Esophagus muscularis mucosa (tissue), 4 donors: ENCODE measurements around the gene RBM11. TPM values are rescaled to one million over a fixed set of nuclear protein-coding genes. Genes with fewer than 3 reads are reported as not detected.
A peak's percentile ranks its signal among the peaks of the same experiment; 100 is the strongest.
"Not testable (repeated sequence)": the region's sequence is repeated elsewhere in the genome, so short reads cannot be mapped to it uniquely, and the experiment has no call there.

Experiments
- DNase-seq: peaks from one replicate; pipeline ENCODE4 v3.0.0-alpha.2; 2017; ENCODE audit errors: extremely low spot score
- H3K27ac ChIP-seq, 4 donors: fragments of 200-600 bp; sonication (generic); replicated peaks in 1 of 4; 1 replicate in 3 of 4; 2 replicates in 1 of 4; pipeline ENCODE4 v1.5.1; 2016 to 2019; ENCODE audit warnings: mild to moderate bottlenecking in 1 of 4
- H3K27me3 ChIP-seq, 4 donors: fragments of 200-600 bp; sonication (generic); one replicate each; pipeline versions ENCODE4 v1.5.1 to v1.6.0; 2016 to 2019
- H3K36me3 ChIP-seq, 4 donors: fragments of 200-600 bp; sonication (generic); one replicate each; pipeline ENCODE4 v1.5.1; 2016 to 2019
- H3K4me1 ChIP-seq, 4 donors: fragments of 200-600 bp; sonication (generic); one replicate each; pipeline ENCODE4 v1.5.1; 2016 to 2019
- H3K4me3 ChIP-seq, 4 donors: fragments of 200-600 bp; sonication (generic); 1 replicate in 2 of 4; 2 replicates in 2 of 4; pipeline ENCODE4 v1.5.1; 2016 to 2019; ENCODE audit warnings: mild to moderate bottlenecking in 4 of 4, moderate library complexity in 1 of 4
- H3K9me3 ChIP-seq, 4 donors: fragments of 200-600 bp; sonication (generic); 1 replicate in 3 of 4; 2 replicates in 1 of 4; pipeline ENCODE4 v1.5.1; 2016 to 2019
- CTCF ChIP-seq, 3 experiments: fragments of 200-600 bp in 2 of 3; fragments of 450-650 bp in 1 of 3; sonication (generic) in 2 of 3; IDR thresholded peaks; one replicate each; pipeline ENCODE4 v1.5.1; 2017 to 2019; ENCODE audit warnings: antibody characterized with exemption in 3 of 3, mild to moderate bottlenecking in 2 of 3, moderate library complexity in 1 of 3
- EP300 ChIP-seq: sonication (generic); formaldehyde crosslinking; IDR thresholded peaks from one replicate; pipeline ENCODE4 v1.6.1; 2017; ENCODE audit warnings: antibody characterized with exemption
- POLR2A ChIP-seq: fragments of 450-650 bp; IDR thresholded peaks from one replicate; pipeline ENCODE4 v1.6.1; 2017; ENCODE audit warnings: antibody characterized with exemption, moderate library complexity, mild to moderate bottlenecking, low read depth
- POLR2AphosphoS5 ChIP-seq, 2 donors: sonication (generic); formaldehyde crosslinking; IDR thresholded peaks; one replicate each; pipeline ENCODE4 v1.6.1; 2017; ENCODE audit warnings: antibody characterized with exemption in 2 of 2
- WGBS: methylation state at CpG from one replicate; pipeline ENCODE4 v1.1.5; 2018; 5-methylcytosine and 5-hydroxymethylcytosine counted together
- intact Hi-C: fragments of 100-400 bp; cut with DNase I; formaldehyde crosslinking; loops from one replicate; pipeline ENCODE4 v1.15.1; 2023
- total RNA-seq, 4 donors: library from RNA; depleted of rRNA; stranded (reverse); fragments of >200 nt; gene quantifications; one replicate each; pipeline versions ENCODE4 v1.1.0 to v1.2.1, GENCODE V29; 2016

Gene RBM11, protein sequence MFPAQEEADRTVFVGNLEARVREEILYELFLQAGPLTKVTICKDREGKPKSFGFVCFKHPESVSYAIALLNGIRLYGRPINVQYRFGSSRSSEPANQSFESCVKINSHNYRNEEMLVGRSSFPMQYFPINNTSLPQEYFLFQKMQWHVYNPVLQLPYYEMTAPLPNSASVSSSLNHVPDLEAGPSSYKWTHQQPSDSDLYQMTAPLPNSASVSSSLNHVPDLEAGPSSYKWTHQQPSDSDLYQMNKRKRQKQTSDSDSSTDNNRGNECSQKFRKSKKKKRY
- total RNA-seq = 1 to 10 TPM in 1 of 4 donors, under 1 TPM in 3; 0.29 to 1.6 (median 0.62) TPM

- Histone ChIP-seq H3K36me3 (no peaks in the 10 kb centered on the region), H3K4me1 (peaks cover 7 to 14% (median 10%) of the 10 kb centered on the region in 4 donors), H3K27ac (no peak within 1 kb of the TSS), H3K27me3 (peaks cover 0 to 26% (median 5%) of the 10 kb centered on the region in 4 donors), H3K9me3 (no peaks in the 10 kb centered on the region), H3K4me3 (peak within 1 kb of the TSS; percentile 53 to 67 (median 60))
- under 1% methylated on average over 33 of the region's 55 CpGs for WGBS
- peak in 1 of 2 donors; percentile 23 for TF ChIP-seq POLR2AphosphoS5 (IDR thresholded peaks at IDR 0.05)
- no peak for TF ChIP-seq POLR2A
- intact Hi-C loops = no loop called here
- DNase-seq = no peak
Observed at GRCh38 chr21:14215971-14216641, at the start of gene RBM11. Gene RBM11 (plus strand): TSS chr21:14216157. CDS start chr21:14216187, 30 bp downstream.

DNA sequence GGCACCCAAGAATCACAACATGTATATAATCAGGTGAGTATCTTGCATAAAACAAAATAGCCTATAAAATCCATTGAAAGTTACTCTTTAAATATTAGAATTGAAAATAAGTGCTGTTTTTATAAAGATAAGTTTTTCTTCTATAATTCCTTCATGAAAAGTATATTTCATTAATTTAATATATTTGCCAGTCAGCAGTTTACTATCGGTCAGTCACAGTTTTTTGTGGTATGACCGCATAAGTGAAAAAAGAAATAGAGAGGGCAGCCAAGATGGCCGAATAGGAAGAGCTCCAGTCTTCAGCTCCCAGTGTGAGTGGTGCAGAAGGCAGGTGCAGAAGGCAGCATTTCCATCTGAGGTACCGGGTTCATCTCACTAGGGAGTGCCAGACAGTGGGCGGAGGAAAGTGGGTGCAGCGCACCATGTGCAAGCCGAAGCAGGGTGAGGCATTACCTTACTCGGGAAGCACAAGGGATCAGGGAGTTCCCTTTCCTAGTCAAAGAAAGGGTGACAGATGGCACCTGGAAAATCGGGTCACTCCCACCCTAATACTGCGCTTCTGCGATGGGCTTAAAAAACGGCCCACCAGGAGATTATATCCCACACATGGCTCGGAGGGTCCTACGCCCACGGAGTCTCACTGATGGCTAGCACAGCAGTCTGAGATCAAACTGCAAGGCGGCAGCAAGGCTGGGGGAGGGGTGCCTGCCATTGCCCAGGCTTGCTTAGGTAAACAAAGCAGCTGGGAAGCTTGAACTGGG lies 49.3 kb upstream of the RBM11 start:
- 85% methylated on average over 16 of the region's 16 CpGs for WGBS
- H3K27me3 ChIP-seq, H3K36me3 ChIP-seq, DNase-seq, H3K9me3 ChIP-seq, H3K27ac ChIP-seq, H3K4me1 ChIP-seq, intact Hi-C loops, H3K4me3 ChIP-seq: not testable (repeated sequence)

DNA sequence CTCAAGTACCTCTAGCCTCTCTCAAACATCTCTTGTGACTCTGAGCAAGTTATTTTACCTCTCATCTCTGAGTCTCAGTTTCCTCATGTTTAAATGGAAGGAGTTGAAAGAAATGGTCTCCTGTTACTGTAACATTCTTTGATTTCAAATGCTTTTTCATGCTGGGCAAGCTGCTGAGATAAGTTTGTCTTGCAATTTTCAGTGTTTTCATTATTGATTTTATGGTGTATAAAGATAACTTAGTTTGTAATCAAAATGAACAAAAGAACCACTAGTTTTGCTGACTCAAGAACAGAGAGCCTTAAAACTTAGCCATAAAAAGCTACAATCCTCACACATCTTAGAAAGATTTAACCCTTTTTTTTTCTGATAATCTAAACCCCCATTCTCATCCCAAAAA lies 9.7 kb upstream of the RBM11 start:
- no peak overlapping the region for H3K4me3 ChIP-seq
- H3K27ac ChIP-seq = no peak overlapping the region
- H3K9me3 ChIP-seq = no peaks in the 10 kb centered on the region
- H3K36me3 ChIP-seq = no peaks in the 10 kb centered on the region
- H3K4me1 ChIP-seq = no peaks in the 10 kb centered on the region
- intact Hi-C loops = no loop called here
- no peaks in the 10 kb centered on the region for H3K27me3 ChIP-seq
- TF ChIP-seq POLR2AphosphoS5 (IDR thresholded peaks at IDR 0.05) (no peak), POLR2A (no peak), CTCF (IDR thresholded peaks at IDR 0.05) (no peak), EP300 (no peak)
- DNase-seq = no peak

DNA sequence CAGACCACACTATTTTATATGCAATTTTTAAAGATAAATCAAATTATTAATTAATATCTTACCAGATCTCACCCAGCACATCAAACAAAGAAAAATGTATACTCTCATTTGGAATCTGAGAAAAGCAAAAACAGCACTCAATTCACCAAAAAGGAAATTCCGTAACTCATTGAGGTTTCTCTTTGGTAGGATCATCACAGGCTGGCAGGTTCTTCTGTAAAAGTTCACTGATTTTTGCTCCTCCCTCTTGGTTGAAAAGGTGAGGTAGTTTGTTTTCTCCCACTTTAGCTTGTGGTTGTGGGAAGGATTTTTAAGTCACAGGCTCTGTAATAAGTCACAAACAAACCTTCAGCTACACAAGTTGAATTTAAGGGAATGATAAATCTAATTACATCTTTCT lies 5.2 kb upstream of the RBM11 start, which contains the start of gene LIPI:
TSS of gene LIPI (minus strand) at position 218 of the 400 bp plus-strand sequence. CDS start at position 108, 110 bp downstream.
- Histone ChIP-seq H3K27me3 (peaks cover 0 to 11% (median under 1%) of the 10 kb centered on the region in 4 donors), H3K36me3 (no peaks in the 10 kb centered on the region), H3K4me1 (peaks cover under 1 to 5% (median 2%) of the 10 kb centered on the region in 4 donors), H3K9me3 (no peaks in the 10 kb centered on the region), H3K27ac (no peak within 1 kb of the TSS), H3K4me3 (no peak within 1 kb of the TSS)
- no peak for TF ChIP-seq CTCF (IDR thresholded peaks at IDR 0.05)
- TF ChIP-seq POLR2A = no peak
- no peak for TF ChIP-seq POLR2AphosphoS5 (IDR thresholded peaks at IDR 0.05)
- no peak for TF ChIP-seq EP300
- 90% methylated on average over 1 of the region's 1 CpG for WGBS
- intact Hi-C loops = no loop called here
- no peak for DNase-seq

GRCh38 chr21:14213164-14213563 lies 2.8 kb upstream of the RBM11 start:
- no peak for DNase-seq
- H3K4me1 ChIP-seq = peaks cover 7 to 14% (median 10%) of the 10 kb centered on the region in 4 donors
- no peak overlapping the region for H3K27ac ChIP-seq
- H3K9me3 ChIP-seq = no peaks in the 10 kb centered on the region
- TF ChIP-seq POLR2AphosphoS5 (IDR thresholded peaks at IDR 0.05) (no peak), POLR2A (no peak), CTCF (IDR thresholded peaks at IDR 0.05) (no peak), EP300 (no peak)
- H3K27me3 ChIP-seq = peaks cover 0 to 26% (median 5%) of the 10 kb centered on the region in 4 donors
- H3K4me3 ChIP-seq = no peak overlapping the region
- H3K36me3 ChIP-seq = no peaks in the 10 kb centered on the region
- intact Hi-C loops = no loop called here
